Right atrium auricular region (tissue), 2 donors: ENCODE results near the gene DNAH8. TPM values are rescaled to one million over a fixed set of nuclear protein-coding genes. Genes with fewer than 3 reads are reported as not detected.
"Not testable (repeated sequence)": the region's sequence is repeated elsewhere in the genome, so short reads cannot be mapped to it uniquely, and the experiment has no call there.

Source experiments
- DNase-seq: peaks from one replicate; pipeline ENCODE4 v3.0.0-alpha.2; 2019; ENCODE audit warnings: low spot score
- H3K27ac ChIP-seq, 2 donors: fragments of 200-600 bp; sonication (generic); 1 replicate in 1 of 2; 2 replicates in 1 of 2; pipeline ENCODE4 v1.5.1; 2016 to 2019
- H3K27me3 ChIP-seq, 2 donors: fragments of 200-600 bp; sonication (generic); one replicate each; pipeline versions ENCODE4 v1.5.1 to v1.6.0; 2017 to 2019
- H3K36me3 ChIP-seq: fragments of 200-600 bp; sonication (generic); one replicate; pipeline ENCODE4 v1.5.1; 2016
- H3K4me1 ChIP-seq, 2 donors: fragments of 200-600 bp; sonication (generic); one replicate each; pipeline versions ENCODE4 v1.5.1 to v1.6.0; 2017 to 2019
- H3K4me3 ChIP-seq, 2 donors: fragments of 200-600 bp; sonication (generic); 1 replicate in 1 of 2; 2 replicates in 1 of 2; pipeline ENCODE4 v1.5.1; 2017 to 2019; ENCODE audit warnings: mild to moderate bottlenecking in 1 of 2, moderate library complexity in 1 of 2
- H3K9me3 ChIP-seq, 2 donors: fragments of 200-600 bp; sonication (generic); one replicate each; pipeline ENCODE4 v1.5.1; 2019
- CTCF ChIP-seq, 2 donors: fragments of 200-600 bp; sonication (generic); IDR thresholded peaks; one replicate each; pipeline ENCODE4 v1.5.1; 2019; ENCODE audit warnings: antibody characterized with exemption in 2 of 2
- total RNA-seq, 2 donors: library from RNA; depleted of rRNA; stranded (reverse); fragments of >200 nt; gene quantifications; one replicate each; pipeline ENCODE4 v1.1.0, GENCODE V29; 2016

Gene DNAH8
- total RNA-seq, 2 donors from 2014 or later: 0.04 TPM; not detected in 1

GRCh38 chr6:38865521-38866174 is 150.5 kb downstream of the DNAH8 start:
- H3K36me3 ChIP-seq: no peaks in the 10 kb centered on the region
- no peak for DNase-seq
- H3K27ac ChIP-seq: no peak overlapping the region
- H3K4me1 ChIP-seq: no peaks in the 10 kb centered on the region
- no peaks in the 10 kb centered on the region for H3K27me3 ChIP-seq
- H3K9me3 ChIP-seq: no peaks in the 10 kb centered on the region
- H3K4me3 ChIP-seq: no peak overlapping the region
- TF ChIP-seq CTCF (IDR thresholded peaks at IDR 0.05): no peak

- no peak for TF ChIP-seq CTCF (IDR thresholded peaks at IDR 0.05)
- no peak for DNase-seq
- no peaks in the 10 kb centered on the region for H3K4me1 ChIP-seq
- H3K9me3 ChIP-seq: no peaks in the 10 kb centered on the region
- no peaks in the 10 kb centered on the region for H3K27me3 ChIP-seq
- H3K27ac ChIP-seq: no peak overlapping the region
- H3K4me3 ChIP-seq: no peak overlapping the region
- no peaks in the 10 kb centered on the region for H3K36me3 ChIP-seq
Measured at GRCh38 chr6:38867726-38868125, 152.6 kb downstream of the DNAH8 start.

GRCh38 chr6:38871741-38872568 is 156.8 kb downstream of the DNAH8 start:
- no peak for DNase-seq
- Histone ChIP-seq H3K36me3 (no peaks in the 10 kb centered on the region), H3K9me3 (no peaks in the 10 kb centered on the region), H3K4me3 (no peak overlapping the region), H3K27me3 (no peaks in the 10 kb centered on the region), H3K4me1 (no peaks in the 10 kb centered on the region), H3K27ac (no peak overlapping the region)
- TF ChIP-seq CTCF (IDR thresholded peaks at IDR 0.05): peak; percentile 65 to 84

GRCh38 chr6:38873001-38873400 is 157.9 kb downstream of the DNAH8 start:
- no peak for DNase-seq
- no peaks in the 10 kb centered on the region for H3K4me1 ChIP-seq
- H3K36me3 ChIP-seq: no peaks in the 10 kb centered on the region
- peaks cover 0 to under 1% of the 10 kb centered on the region in 2 donors for H3K9me3 ChIP-seq
- no peaks in the 10 kb centered on the region for H3K27me3 ChIP-seq
- H3K4me3 ChIP-seq: no peak overlapping the region
- no peak overlapping the region for H3K27ac ChIP-seq
- no peak for TF ChIP-seq CTCF (IDR thresholded peaks at IDR 0.05)

- H3K4me1 ChIP-seq, H3K4me3 ChIP-seq, H3K9me3 ChIP-seq, H3K27ac ChIP-seq, DNase-seq, H3K27me3 ChIP-seq, H3K36me3 ChIP-seq: not testable (repeated sequence)
Measured at GRCh38 chr6:38873816-38874215, 158.7 kb downstream of the DNAH8 start.

- no peak for TF ChIP-seq CTCF (IDR thresholded peaks at IDR 0.05)
- H3K4me1 ChIP-seq: no peaks in the 10 kb centered on the region
Measured at GRCh38 chr6:38876475-38876874, 161.4 kb downstream of the DNAH8 start.

More at GRCh38 chr6:38876475-38876874, 161.4 kb downstream of the DNAH8 start:
- H3K27ac ChIP-seq: no peak overlapping the region
- no peak for DNase-seq
- no peaks in the 10 kb centered on the region for H3K27me3 ChIP-seq
- H3K36me3 ChIP-seq: no peaks in the 10 kb centered on the region
- H3K9me3 ChIP-seq: peaks cover 0 to 15% of the 10 kb centered on the region in 2 donors
- H3K4me3 ChIP-seq: no peak overlapping the region
